IPS-18c (cell line): Measurements from ENCODE around the gene LRRC19.

ENCODE experiments used
- H3K4me3 ChIP-seq: 2 replicates; pipeline ENCODE4 v1.7.0; 2013; ENCODE audit warnings: low read depth, mild to moderate bottlenecking, low read length, moderate library complexity; ENCODE audit not compliant: insufficient read depth
- H3K9me3 ChIP-seq: one replicate; pipeline ENCODE4 v1.6.1; 2013; ENCODE audit warnings: mild to moderate bottlenecking, low read length, moderate library complexity; ENCODE audit not compliant: control insufficient read depth, insufficient read depth

The LRRC19 gene

GRCh38 chr9:27005491-27005890 is at the start of gene LRRC19:
Gene LRRC19 (minus strand): TSS chr9:27005672. CDS start chr9:26999694, 5,978 bp downstream.
- Histone ChIP-seq H3K4me3 (no peak within 1 kb of the TSS), H3K9me3 (no peaks in the 10 kb centered on the region)

- Histone ChIP-seq H3K4me3 (no peak overlapping the region), H3K9me3 (no peaks in the 10 kb centered on the region)
These were observed 49.4 kb upstream of the LRRC19 start for GRCh38 chr9:27054841-27055240.

GRCh38 chr9:27054125-27054524 is 48.7 kb upstream of the LRRC19 start:
- H3K4me3 ChIP-seq = no peak overlapping the region
- H3K9me3 ChIP-seq = no peaks in the 10 kb centered on the region

- no peak overlapping the region for H3K4me3 ChIP-seq
- no peaks in the 10 kb centered on the region for H3K9me3 ChIP-seq
These were observed 48.0 kb upstream of the LRRC19 start for GRCh38 chr9:27053369-27054022.

GRCh38 chr9:27047136-27047535 is 41.7 kb upstream of the LRRC19 start:
- no peak overlapping the region for H3K4me3 ChIP-seq
- H3K9me3 ChIP-seq = no peaks in the 10 kb centered on the region

- no peaks in the 10 kb centered on the region for H3K9me3 ChIP-seq
- no peak overlapping the region for H3K4me3 ChIP-seq
These were observed 37.7 kb upstream of the LRRC19 start for GRCh38 chr9:27043176-27043575.

- no peak overlapping the region for H3K4me3 ChIP-seq
- no peaks in the 10 kb centered on the region for H3K9me3 ChIP-seq
These were observed 37.0 kb upstream of the LRRC19 start for GRCh38 chr9:27042476-27042875.

- Histone ChIP-seq H3K4me3 (no peak overlapping the region), H3K9me3 (no peaks in the 10 kb centered on the region)
These were observed 36.3 kb upstream of the LRRC19 start for GRCh38 chr9:27041746-27042145.

GRCh38 chr9:27037499-27037898 is 32.0 kb upstream of the LRRC19 start:
- Histone ChIP-seq H3K4me3 (no peak overlapping the region), H3K9me3 (no peaks in the 10 kb centered on the region)

- H3K4me3 ChIP-seq = no peak overlapping the region
- no peaks in the 10 kb centered on the region for H3K9me3 ChIP-seq
These were observed 28.4 kb upstream of the LRRC19 start for GRCh38 chr9:27033815-27034403.

GRCh38 chr9:27029186-27029585 is 23.7 kb upstream of the LRRC19 start:
- H3K9me3 ChIP-seq = no peaks in the 10 kb centered on the region
- no peak overlapping the region for H3K4me3 ChIP-seq

GRCh38 chr9:27022920-27023319 is 17.4 kb upstream of the LRRC19 start:
- Histone ChIP-seq H3K9me3 (no peaks in the 10 kb centered on the region), H3K4me3 (no peak overlapping the region)

GRCh38 chr9:27019589-27019988 is 14.1 kb upstream of the LRRC19 start:
- Histone ChIP-seq H3K9me3 (no peaks in the 10 kb centered on the region), H3K4me3 (no peak overlapping the region)

- H3K4me3 ChIP-seq = no peak overlapping the region
- no peaks in the 10 kb centered on the region for H3K9me3 ChIP-seq
These were observed 1.9 kb downstream of the LRRC19 start for GRCh38 chr9:27003426-27004077.

- no peak overlapping the region for H3K4me3 ChIP-seq
These were observed 9.7 kb downstream of the LRRC19 start for GRCh38 chr9:26995810-26996209.

GRCh38 chr9:26983340-26983739 is 22.1 kb downstream of the LRRC19 start:
- Histone ChIP-seq H3K4me3 (no peak overlapping the region), H3K9me3 (no peaks in the 10 kb centered on the region)

More at GRCh38 chr9:26995810-26996209, 9.7 kb downstream of the LRRC19 start:
- no peaks in the 10 kb centered on the region for H3K9me3 ChIP-seq

GRCh38 chr9:26975728-26976707 is 29.5 kb downstream of the LRRC19 start:
- H3K4me3 ChIP-seq = no peak overlapping the region
- H3K9me3 ChIP-seq = no peaks in the 10 kb centered on the region
